ENCODE measurements around the gene PRRT4. TPM values are rescaled to one million over a fixed set of nuclear protein-coding genes. Genes with fewer than 3 reads are reported as not detected.

Gene PRRT4
- total RNA-seq, 1 donor from 2014 or later: 0.47 TPM

- DNase-seq (no peak), ATAC-seq (peak; percentile 7 to 13)
- no peaks in the 10 kb centered on the region for H3K9me3 ChIP-seq
- peak overlapping the region; percentile 22 for H3K4me3 ChIP-seq
- TF ChIP-seq CTCF (IDR thresholded peaks at IDR 0.05): no peak
- H3K27ac ChIP-seq: no peak overlapping the region
- H3K4me1 ChIP-seq: peaks cover 4% of the 10 kb centered on the region
- intact Hi-C loops (cut with DNase I): no loop called here
- H3K36me3 ChIP-seq: no peaks in the 10 kb centered on the region
- peaks cover 46% of the 10 kb centered on the region for H3K27me3 ChIP-seq (ENCODE audit: low read depth)
Observed at GRCh38 chr7:128351296-128352152, 10.0 kb downstream of the PRRT4 start.

DNA sequence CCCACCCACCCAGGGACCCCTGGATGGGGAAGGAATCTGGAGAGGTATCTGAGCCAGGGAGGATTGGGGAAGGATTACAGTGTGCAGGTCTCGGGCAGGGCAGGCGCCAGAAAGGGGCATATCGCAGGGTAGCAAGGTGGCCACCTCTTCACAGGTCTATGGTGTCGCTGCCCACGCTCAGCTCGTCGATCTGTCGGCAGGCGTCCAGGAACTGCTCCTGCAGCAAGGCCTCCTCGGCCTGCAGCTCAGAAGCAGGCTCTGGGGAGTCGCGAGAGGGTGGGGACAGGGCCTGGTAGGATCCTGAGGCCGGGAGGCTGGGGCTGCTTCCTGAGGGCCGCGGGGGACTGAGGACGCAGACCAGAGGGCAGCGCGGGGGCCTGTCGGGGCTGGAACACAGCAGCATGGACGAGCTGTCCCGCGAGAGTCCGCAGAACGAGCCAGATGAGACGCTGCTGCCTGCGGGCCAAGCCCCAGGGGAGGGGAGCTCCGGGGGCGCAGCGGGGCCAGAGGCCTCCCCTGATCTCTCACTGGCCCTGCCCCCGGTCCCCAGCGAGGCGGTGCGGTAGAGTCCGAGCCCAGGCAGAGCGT lies 10.7 kb downstream of the PRRT4 start:
- TF ChIP-seq CTCF (IDR thresholded peaks at IDR 0.05): no peak
- Histone ChIP-seq H3K4me1 (peaks cover 4% of the 10 kb centered on the region), H3K27ac (no peak overlapping the region), H3K27me3 (ENCODE audit: low read depth) (peaks cover 40% of the 10 kb centered on the region), H3K36me3 (no peaks in the 10 kb centered on the region), H3K9me3 (no peaks in the 10 kb centered on the region), H3K4me3 (no peak overlapping the region)
- intact Hi-C loops (cut with DNase I): no loop called here
- ATAC-seq (peak in 1 of 2 donors; percentile 5), DNase-seq (no peak)

DNA sequence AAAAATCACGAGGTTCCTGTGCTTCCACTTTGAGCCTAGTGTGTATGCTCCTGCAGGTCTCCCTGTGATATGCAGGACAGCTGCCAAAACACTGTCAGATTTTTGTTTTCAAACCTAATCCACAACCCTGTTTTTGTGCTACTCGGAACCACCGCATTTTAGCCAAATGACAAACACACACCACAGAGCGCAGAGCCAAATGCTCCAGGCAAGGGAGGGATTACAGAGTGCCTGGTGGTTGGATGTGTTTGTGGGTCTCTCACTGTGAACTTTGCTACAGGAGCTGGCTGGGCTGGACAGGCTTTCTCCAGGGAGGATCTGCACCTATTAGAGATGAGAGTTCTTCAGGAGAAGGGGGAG lies 12.0 kb downstream of the PRRT4 start:
- H3K9me3 ChIP-seq: no peaks in the 10 kb centered on the region
- DNase-seq (no peak), ATAC-seq (no peak)
- no peaks in the 10 kb centered on the region for H3K36me3 ChIP-seq
- H3K4me1 ChIP-seq: peaks cover 4% of the 10 kb centered on the region
- no peak overlapping the region for H3K27ac ChIP-seq
- intact Hi-C loops (cut with DNase I): no loop called here
- H3K4me3 ChIP-seq: no peak overlapping the region
- TF ChIP-seq CTCF (IDR thresholded peaks at IDR 0.05): no peak
- peaks cover 40% of the 10 kb centered on the region for H3K27me3 ChIP-seq (ENCODE audit: low read depth)

GRCh38 chr7:128347647-128348097 lies 13.8 kb downstream of the PRRT4 start:
- no peak for ATAC-seq
- H3K4me3 ChIP-seq: no peak overlapping the region
- peaks cover 13% of the 10 kb centered on the region for H3K4me1 ChIP-seq
- TF ChIP-seq CTCF (IDR thresholded peaks at IDR 0.05): peak; percentile 52
- no peaks in the 10 kb centered on the region for H3K9me3 ChIP-seq
- H3K36me3 ChIP-seq: no peaks in the 10 kb centered on the region
- H3K27me3 ChIP-seq (ENCODE audit: low read depth): peaks cover 25% of the 10 kb centered on the region
- intact Hi-C loops (cut with DNase I): no loop called here
- no peak overlapping the region for H3K27ac ChIP-seq
- peak; percentile 54 for DNase-seq

- Histone ChIP-seq H3K27me3 (ENCODE audit: low read depth) (no peaks in the 10 kb centered on the region), H3K27ac (no peak overlapping the region), H3K4me1 (peaks cover 31% of the 10 kb centered on the region), H3K36me3 (peaks cover 4% of the 10 kb centered on the region), H3K9me3 (no peaks in the 10 kb centered on the region), H3K4me3 (peak overlapping the region; percentile 73)
- no peak for ATAC-seq
- TF ChIP-seq CTCF (IDR thresholded peaks at IDR 0.05): no peak
- DNase-seq: no peak
- intact Hi-C loops (cut with DNase I): no loop called here
Observed at GRCh38 chr7:128344431-128344774, 17.1 kb downstream of the PRRT4 start.

Data from lower lobe of right lung (tissue), 2 donors.